Brain microvascular endothelial cell (primary cell): Measurements from ENCODE around the gene TBATA.

Experiments
- DNase-seq: peaks from one replicate; pipeline ENCODE4 v3.0.0-alpha.2; 2020
- H3K27ac ChIP-seq: fragments of 250-450 bp; sonication (Bioruptor Pico); 2 replicates; pipeline ENCODE4 v1.5.1; 2020; ENCODE audit warnings: mild to moderate bottlenecking, moderate library complexity
- H3K27me3 ChIP-seq: fragments of 250-450 bp; sonication (Bioruptor Pico); replicated peaks from 2 replicates; pipeline ENCODE4 v1.5.1; 2020; ENCODE audit warnings: mild to moderate bottlenecking
- H3K36me3 ChIP-seq: fragments of 250-450 bp; sonication (Bioruptor Pico); replicated peaks from 2 replicates; pipeline ENCODE4 v1.5.1; 2020; ENCODE audit warnings: mild to moderate bottlenecking
- H3K4me3 ChIP-seq: 2 replicates; pipeline ENCODE4 v1.5.1; 2011; ENCODE audit warnings: low read depth, mild to moderate bottlenecking, control low read depth, low read length, moderate library complexity
- in situ Hi-C: cut with HindIII; loops from 2 replicates; pipeline ENCODE4 v1.10.0; 2017; ENCODE audit warnings: low sequenced_read_pairs, low pct_ligation_motif_present
- TF ChIP-seq, protein P1 (sequence below): IDR thresholded peaks from 2 replicates; pipeline ENCODE4 v1.5.1; 2011; ENCODE audit warnings: low read depth, mild to moderate bottlenecking, moderate library complexity, low read length, control low read depth, inconsistent platforms; ENCODE audit errors: missing control alignments

TBATA gene

DNA sequence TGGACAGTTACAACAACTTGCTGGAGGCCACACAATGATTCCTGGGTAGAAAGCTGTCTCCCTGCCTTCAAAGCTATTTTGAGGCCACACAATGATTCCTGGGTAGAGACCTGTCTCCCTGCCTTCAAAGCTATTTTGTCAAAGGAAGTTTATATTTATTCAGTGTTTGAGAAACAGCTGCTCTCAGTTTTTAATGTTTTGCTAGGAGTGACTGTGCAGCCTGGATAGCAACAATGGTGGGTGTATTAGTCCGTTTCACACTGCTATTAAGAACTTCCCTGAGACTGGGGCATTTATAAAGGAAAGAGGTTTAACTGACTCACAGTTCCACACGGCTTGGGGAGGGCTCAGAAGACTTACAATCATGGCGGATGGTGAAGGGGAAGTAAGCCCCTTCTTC lies 26.7 kb upstream of the TBATA start:
- H3K36me3 ChIP-seq = no peaks in the 10 kb centered on the region
- TF ChIP-seq, protein P1, sequence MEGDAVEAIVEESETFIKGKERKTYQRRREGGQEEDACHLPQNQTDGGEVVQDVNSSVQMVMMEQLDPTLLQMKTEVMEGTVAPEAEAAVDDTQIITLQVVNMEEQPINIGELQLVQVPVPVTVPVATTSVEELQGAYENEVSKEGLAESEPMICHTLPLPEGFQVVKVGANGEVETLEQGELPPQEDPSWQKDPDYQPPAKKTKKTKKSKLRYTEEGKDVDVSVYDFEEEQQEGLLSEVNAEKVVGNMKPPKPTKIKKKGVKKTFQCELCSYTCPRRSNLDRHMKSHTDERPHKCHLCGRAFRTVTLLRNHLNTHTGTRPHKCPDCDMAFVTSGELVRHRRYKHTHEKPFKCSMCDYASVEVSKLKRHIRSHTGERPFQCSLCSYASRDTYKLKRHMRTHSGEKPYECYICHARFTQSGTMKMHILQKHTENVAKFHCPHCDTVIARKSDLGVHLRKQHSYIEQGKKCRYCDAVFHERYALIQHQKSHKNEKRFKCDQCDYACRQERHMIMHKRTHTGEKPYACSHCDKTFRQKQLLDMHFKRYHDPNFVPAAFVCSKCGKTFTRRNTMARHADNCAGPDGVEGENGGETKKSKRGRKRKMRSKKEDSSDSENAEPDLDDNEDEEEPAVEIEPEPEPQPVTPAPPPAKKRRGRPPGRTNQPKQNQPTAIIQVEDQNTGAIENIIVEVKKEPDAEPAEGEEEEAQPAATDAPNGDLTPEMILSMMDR = no peak
- in situ Hi-C loops = no loop called here
- no peak overlapping the region for H3K4me3 ChIP-seq
- H3K27me3 ChIP-seq = no peaks in the 10 kb centered on the region
- no peak for DNase-seq
- no peak overlapping the region for H3K27ac ChIP-seq

DNA sequence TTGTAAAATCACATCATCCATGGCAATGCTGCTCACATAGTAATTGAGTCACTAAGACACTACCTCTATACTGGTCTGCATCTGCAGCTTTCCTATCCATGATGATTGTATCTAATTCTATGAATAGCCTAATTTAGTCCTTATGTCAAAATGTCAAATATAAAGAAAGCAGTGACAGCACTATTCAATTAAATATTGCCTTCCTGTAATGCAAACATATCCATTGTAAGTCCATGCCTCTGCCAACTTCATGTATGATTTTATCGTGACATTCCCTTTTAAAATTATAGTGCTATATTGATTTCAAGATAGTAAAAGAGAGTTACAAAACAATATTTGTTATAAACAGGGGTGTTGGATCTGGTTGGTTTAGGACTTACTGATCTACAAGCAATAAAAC lies 25.8 kb upstream of the TBATA start:
- in situ Hi-C loops = no loop called here
- H3K27me3 ChIP-seq = no peaks in the 10 kb centered on the region
- no peak overlapping the region for H3K4me3 ChIP-seq
- H3K27ac ChIP-seq = no peak overlapping the region
- TF ChIP-seq, protein P1 = no peak
- DNase-seq = no peak
- no peaks in the 10 kb centered on the region for H3K36me3 ChIP-seq

DNA sequence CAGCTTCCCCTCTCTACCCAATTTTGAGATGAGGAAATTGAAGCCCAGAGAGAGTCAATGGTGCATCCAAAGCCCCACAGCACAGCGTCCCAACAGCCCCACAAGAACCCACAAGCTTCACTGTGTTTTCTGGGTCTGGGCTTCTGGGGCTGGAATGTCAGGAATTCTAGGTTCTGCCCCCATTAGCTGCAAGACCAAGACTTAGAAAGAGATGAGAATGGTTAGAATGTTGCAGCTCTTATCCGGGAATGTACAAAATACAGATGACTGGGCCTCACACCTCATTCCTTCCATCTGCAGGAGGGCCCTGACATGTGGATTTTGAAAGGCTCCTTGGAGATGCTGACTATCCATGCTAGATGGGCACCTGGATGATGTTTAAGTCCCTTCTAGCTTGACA lies 24.5 kb upstream of the TBATA start:
- Histone ChIP-seq H3K27me3 (no peaks in the 10 kb centered on the region), H3K36me3 (no peaks in the 10 kb centered on the region), H3K4me3 (no peak overlapping the region), H3K27ac (no peak overlapping the region)
- DNase-seq = no peak
- TF ChIP-seq, protein P1 = no peak
- in situ Hi-C loops = no loop called here

DNA sequence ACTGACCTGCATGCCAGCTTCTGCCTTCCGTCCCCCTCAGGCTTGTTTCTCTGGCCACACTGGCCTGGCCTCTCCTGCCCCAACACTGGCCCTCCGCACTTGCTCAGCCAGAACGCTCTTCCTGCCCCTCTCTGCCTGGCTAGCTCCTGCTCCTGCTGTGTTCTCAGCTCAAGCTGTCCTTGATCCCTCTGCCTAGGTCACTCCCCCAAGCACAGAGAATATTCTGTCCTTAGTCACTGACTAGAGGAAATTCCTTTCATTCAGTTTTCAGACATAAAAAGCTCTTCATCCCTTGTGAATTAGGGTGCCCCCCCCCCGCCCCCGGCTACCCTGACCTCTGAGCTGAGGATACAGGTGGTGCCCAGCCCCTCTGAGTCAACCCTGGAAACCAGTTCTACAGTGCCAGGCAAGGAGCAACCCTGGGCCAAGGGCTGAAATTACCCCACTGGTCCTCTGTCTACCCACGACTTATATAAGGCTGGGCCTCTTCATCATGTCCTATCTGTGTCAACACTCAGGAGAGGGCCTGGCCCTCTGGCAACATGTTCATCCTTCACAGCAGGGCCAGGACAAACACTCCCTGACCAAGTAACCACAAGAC lies 23.9 kb upstream of the TBATA start:
- TF ChIP-seq, protein P1 = no peak
- Histone ChIP-seq H3K4me3 (no peak overlapping the region), H3K36me3 (no peaks in the 10 kb centered on the region), H3K27ac (no peak overlapping the region), H3K27me3 (no peaks in the 10 kb centered on the region)
- DNase-seq = no peak
- in situ Hi-C loops = no loop called here

DNA sequence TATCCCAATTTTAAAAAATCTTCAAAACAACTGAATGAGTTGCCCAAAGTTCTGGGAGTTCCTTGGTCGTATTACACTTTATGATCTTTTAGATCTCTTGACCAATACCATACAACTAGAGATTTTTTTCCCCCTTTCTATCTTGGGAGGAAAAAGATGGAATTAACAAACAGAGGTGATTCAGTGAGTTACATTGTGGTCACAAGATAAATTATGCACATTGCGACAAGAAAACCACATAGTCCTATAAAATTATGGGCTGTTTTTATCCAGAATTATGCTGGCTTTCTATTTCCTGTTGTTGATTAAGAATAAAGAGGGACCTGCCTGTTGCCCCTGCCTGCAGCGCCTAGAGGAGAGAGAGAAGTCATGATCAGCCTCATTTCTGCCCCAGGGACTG lies 22.4 kb upstream of the TBATA start:
- Histone ChIP-seq H3K27me3 (no peaks in the 10 kb centered on the region), H3K27ac (no peak overlapping the region), H3K36me3 (no peaks in the 10 kb centered on the region), H3K4me3 (no peak overlapping the region)
- DNase-seq = no peak
- TF ChIP-seq, protein P1 = no peak
- in situ Hi-C loops = no loop called here

DNA sequence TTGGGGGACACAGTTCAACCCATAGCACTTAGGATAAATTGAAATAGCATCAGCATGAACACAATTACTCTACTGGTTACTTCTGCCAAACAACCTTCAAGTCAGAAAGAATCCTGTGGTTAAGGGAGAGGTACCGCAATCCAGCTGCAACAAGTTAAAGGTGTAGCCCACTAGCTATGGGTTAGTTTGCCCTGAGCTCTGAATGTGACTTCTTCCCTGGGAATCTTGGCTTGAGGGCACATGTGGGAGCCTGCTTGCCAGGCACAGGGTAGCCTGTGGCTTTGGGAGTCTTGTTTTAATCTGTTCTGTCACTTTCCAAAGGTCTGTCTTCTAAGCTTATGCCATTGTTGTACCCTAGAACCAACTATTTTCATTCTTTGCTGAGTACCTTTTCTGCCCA lies 21.7 kb upstream of the TBATA start:
- in situ Hi-C loops = no loop called here
- TF ChIP-seq, protein P1 = no peak
- no peak overlapping the region for H3K4me3 ChIP-seq
- no peaks in the 10 kb centered on the region for H3K27me3 ChIP-seq
- H3K27ac ChIP-seq = no peak overlapping the region
- no peak for DNase-seq
- no peaks in the 10 kb centered on the region for H3K36me3 ChIP-seq
